ENCODE data around the gene DNAAF8.

The DNAAF8 gene

GRCh38 chr16:4695473-4696171 lies 38.7 kb upstream of the DNAAF8 start:
- no peak for DNase-seq

GRCh38 chr16:4696172-4696904 lies 38.0 kb upstream of the DNAAF8 start:
- DNase-seq, result no peak

- no peak for DNase-seq
Measured at GRCh38 chr16:4696905-4697847, 37.2 kb upstream of the DNAAF8 start.

- DNase-seq, result no peak
Measured at GRCh38 chr16:4697848-4698291, 36.5 kb upstream of the DNAAF8 start.

- DNase-seq, result no peak
Measured at GRCh38 chr16:4698321-4699045, 35.9 kb upstream of the DNAAF8 start.

- DNase-seq, result no peak
Measured at GRCh38 chr16:4699046-4699556, 35.2 kb upstream of the DNAAF8 start.

GRCh38 chr16:4700380-4700996 lies 33.8 kb upstream of the DNAAF8 start:
- DNase-seq, result no peak

- no peak for DNase-seq
Measured at GRCh38 chr16:4700997-4701743, 33.2 kb upstream of the DNAAF8 start.

- no peak for DNase-seq
Measured at GRCh38 chr16:4701791-4702465, 32.4 kb upstream of the DNAAF8 start.

- DNase-seq, result no peak
Measured at GRCh38 chr16:4702466-4702808, 31.9 kb upstream of the DNAAF8 start.

- no peak for DNase-seq
Measured at GRCh38 chr16:4703906-4704305, 30.4 kb upstream of the DNAAF8 start.

- no peak for DNase-seq
Measured at GRCh38 chr16:4704491-4704890, 29.8 kb upstream of the DNAAF8 start.

- no peak for DNase-seq
Measured at GRCh38 chr16:4704913-4705312, 29.4 kb upstream of the DNAAF8 start.

GRCh38 chr16:4706871-4707270 lies 27.5 kb upstream of the DNAAF8 start:
- DNase-seq, result no peak

- no peak for DNase-seq
Measured at GRCh38 chr16:4709481-4709880, 24.9 kb upstream of the DNAAF8 start.

GRCh38 chr16:4713663-4714501 lies 20.5 kb upstream of the DNAAF8 start:
- no peak for DNase-seq

- DNase-seq, result no peak
Measured at GRCh38 chr16:4714996-4715395, 19.3 kb upstream of the DNAAF8 start.

- no peak for DNase-seq
Measured at GRCh38 chr16:4718466-4718865, 15.9 kb upstream of the DNAAF8 start.

- no peak for DNase-seq
Measured at GRCh38 chr16:4723071-4723767, 11.1 kb upstream of the DNAAF8 start.
